ENCODE data around the gene KDM8.

The KDM8 gene

GRCh38 chr16:27216297-27216885 is 13.1 kb downstream of the KDM8 start:
- DNase-seq, result no peak

DNA sequence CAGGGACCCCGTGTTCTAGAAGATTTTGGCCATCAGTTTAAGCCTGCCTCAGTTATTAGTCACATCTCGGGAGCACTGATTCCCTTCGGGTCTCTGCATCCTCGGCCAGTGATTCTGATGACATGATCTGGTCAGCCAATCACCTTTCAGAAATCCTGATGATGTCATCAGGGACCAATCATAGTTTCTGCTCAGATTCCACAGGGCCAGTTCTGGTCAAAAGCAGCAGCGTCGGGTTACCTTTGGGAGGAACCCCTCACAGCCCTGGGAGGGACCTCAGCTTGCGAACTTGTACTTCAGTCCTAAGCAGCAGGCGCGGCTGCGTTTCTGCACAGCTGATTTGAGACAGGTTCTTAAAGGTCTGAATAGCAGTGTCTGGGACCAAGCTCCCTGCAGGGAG is 13.9 kb downstream of the KDM8 start:
- no peak for DNase-seq

GRCh38 chr16:27218756-27219155 is 15.4 kb downstream of the KDM8 start:
- DNase-seq, result no peak

- no peak for DNase-seq
Measured at GRCh38 chr16:27219161-27219560, 15.8 kb downstream of the KDM8 start.

DNA sequence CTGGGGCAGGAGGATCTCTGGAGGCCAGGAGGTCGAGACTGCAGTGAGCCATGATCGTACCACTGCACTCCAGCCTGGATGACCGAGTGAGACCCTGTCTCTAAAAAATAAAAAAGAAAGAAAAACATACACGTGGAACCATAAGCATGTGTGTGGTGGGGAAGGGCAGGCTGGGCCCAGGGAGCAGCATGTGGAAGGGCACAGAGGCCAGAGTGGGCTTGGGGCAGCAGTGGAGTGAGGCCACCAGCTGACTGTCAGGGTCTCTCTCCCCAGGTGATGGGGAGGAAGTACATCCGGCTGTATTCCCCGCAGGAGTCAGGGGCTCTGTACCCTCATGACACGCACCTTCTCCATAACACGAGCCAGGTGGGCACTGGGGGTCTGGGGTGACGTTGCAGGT is 16.8 kb downstream of the KDM8 start:
- DNase-seq, result no peak

DNA sequence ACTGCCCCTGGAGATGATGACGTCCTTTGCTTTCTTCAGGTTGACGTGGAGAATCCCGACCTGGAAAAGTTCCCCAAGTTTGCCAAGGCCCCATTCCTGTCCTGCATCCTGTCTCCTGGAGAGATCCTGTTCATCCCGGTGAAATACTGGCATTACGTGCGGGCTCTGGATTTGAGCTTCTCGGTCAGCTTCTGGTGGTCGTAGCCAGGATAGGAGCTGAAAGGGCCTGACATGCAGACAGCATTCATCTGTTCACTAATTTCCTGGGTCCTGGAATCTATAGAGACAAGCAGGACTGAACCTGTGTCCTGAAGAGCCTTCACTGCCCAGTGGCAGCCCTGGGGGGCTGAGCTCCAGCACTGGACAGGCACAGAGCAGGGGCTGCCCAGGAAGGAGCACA is 17.2 kb downstream of the KDM8 start:
- DNase-seq, result no peak

GRCh38 chr16:27220991-27221390 is 17.7 kb downstream of the KDM8 start:
- no peak for DNase-seq

DNA sequence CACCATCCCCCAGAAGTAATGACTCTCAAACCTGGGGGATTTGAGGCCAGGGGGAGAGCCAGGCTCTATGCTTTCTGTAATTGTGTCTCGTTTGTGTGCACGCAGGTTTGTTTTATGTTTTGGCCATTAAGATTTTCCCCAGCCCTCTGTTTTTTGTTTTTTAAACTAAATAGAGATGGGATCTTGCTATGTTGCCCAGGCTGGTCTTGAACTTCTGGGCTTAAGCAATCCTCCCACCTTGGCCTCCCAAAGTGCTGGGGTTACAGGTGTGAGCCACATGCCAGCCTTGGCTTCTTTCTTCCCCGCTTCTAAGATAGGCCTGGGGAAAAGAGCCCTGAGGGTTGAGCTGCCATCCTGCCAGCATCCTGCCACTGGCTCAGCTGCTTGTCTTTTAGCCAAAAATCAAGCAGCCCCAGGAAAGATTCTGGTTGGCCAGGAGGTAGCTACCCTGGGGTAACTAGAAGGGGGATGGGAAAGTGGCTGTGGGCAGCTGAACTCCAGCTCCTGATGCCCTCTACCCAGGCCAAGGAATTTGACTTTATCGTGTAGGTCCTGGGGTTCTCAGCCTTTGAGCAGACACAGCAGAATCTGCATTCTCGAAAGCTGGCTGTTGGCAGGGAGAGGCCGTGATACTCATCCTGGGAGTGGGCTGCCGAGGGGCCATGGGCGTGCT is 18.4 kb downstream of the KDM8 start:
- no peak for DNase-seq

- DNase-seq, result no peak
Measured at GRCh38 chr16:27222249-27223225, 19.2 kb downstream of the KDM8 start.

GRCh38 chr16:27223226-27223610 is 19.9 kb downstream of the KDM8 start:
- DNase-seq, result no peak

DNA sequence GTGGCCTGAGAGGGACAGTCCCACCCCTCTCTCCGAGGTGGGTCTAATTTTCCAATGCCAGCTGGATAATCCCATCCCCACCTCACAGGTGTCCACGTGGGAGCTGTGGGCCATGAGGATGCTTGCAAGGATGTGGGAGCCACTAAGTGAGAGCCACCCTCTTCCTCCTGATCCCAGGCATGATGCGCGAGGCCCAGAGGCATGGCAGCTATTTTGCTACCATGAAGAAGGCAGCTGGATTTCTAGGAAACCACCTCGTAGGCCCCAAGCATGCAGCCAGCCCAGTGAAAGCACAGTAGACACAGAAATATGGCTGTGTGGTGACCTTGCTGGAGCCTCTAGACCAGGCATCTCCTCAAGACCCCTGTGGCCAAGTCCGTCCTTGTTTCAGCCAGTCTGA is 20.4 kb downstream of the KDM8 start:
- DNase-seq, result no peak

- DNase-seq, result no peak
Measured at GRCh38 chr16:27224271-27224737, 21.0 kb downstream of the KDM8 start.

DNA sequence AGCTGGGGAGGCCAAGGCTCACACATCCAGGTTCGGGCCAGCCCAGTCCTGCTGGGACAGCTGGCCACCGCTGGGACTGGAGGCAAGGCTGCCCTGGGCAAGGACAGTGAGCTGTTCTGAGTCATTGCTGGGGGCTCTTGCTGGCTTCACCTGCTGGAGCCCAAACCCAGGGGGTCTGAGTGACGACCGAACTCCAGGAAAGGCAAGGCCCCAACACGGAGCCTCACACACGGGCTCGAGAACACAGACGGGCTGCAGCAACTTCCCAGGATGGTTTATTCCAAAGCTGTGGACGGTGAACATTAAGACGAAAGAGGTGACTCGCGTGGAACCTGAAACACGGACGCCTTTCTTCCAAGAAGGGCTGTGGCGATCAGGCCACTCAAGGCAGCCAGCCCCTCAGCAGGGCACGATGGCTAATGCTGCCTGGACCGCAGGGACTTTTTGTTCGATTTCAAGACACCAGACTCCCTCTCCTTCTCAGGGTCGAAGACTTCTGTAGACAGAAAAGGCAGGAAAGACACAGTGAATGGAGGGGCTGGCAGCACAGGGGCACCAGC is 21.5 kb downstream of the KDM8 start:
- no peak for DNase-seq

GRCh38 chr16:27225536-27226360 is 22.4 kb downstream of the KDM8 start:
- DNase-seq, result no peak

- no peak for DNase-seq
Measured at GRCh38 chr16:27226476-27226875, 23.1 kb downstream of the KDM8 start.

DNA sequence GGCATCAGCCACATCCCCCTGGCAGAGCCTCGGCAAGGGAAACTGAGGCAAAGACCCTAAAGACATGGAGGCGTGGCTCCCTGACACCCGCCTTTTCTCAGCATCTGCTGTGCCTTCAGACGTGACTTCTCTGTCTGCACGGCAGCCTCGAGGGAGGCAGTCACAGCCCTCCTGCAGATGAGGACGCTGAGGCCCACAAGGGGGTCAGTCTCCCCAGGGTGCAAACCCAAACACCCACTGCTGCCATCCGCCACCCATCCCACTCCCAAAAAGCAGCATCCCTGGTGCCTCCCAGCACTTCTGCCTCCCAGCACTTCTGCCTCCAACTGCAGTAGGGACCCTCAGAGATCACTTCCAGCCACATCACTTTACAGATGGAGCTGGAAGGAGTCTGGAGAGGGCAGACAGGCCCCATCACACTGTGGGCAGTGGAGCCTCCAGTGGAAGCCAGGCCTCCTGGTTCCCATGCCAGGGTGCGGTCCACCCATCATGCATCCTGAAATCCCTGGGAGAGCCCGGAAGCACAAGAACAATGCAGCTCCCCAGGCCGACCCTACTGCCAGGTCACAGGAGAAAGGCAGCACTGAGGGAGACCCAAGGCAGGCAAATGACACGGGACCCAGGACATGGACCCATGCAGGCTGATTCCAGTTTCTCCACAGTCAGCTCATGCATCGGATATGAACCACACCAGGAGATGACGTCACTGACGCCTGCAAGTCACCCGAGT is 23.8 kb downstream of the KDM8 start:
- no peak for DNase-seq

DNA sequence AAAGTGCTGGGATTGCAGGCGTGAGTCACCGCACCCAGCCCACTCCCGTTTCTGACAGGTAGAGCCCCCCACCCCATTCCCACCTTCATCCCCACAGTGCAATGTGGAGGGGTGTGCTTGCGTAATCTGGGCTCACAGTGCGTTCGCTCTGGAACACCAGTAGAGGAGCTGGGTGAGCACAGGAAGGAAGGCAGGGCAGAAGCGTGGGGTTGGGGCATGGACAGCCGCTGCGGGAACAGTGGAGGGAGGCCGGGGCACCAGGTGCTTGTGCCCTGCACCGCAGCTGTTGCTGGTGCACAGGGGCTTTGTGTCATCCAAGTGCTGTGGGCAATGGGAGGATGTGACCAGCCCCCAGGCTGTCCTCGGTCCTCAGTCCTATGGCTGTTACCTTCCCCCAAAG is 24.7 kb downstream of the KDM8 start:
- no peak for DNase-seq

GRCh38 chr16:27228621-27229501 is 25.5 kb downstream of the KDM8 start:
- no peak for DNase-seq

GRCh38 chr16:27229891-27230470 is 26.7 kb downstream of the KDM8 start:
- DNase-seq, result no peak

GRCh38 chr16:27230562-27231001 is 27.3 kb downstream of the KDM8 start:
- DNase-seq, result peak; percentile 69 to 70

Data from stimulated activated CD4-positive, alpha-beta T cell treated with anti-CD3 and anti-CD28 coated beads, Interleukin-2, amount 100 ng/mL, for 24 hours (primary cell).